Measurements from ENCODE around the gene DFFB. TPM values are rescaled to one million over a fixed set of nuclear protein-coding genes. Genes with fewer than 3 reads are reported as not detected.

DFFB gene
- total and polyA plus RNA-seq, 9 of the 15 experiments (the other 6 are each of a cell fraction or from before 2014, with no cell fraction given): 2.3 to 15.8 (median 11.5) TPM

- no peak for TF ChIP-seq ZBTB43 (CRISPR knock-in tag; IDR thresholded peaks at IDR 0.05)
- no peak for TF ChIP-seq NR2F6 (CRISPR knock-in tag; IDR thresholded peaks at IDR 0.05)
- TF ChIP-seq DIDO1 (tag; IDR thresholded peaks at IDR 0.05; ENCODE audit: low read depth): no peak
- TF ChIP-seq, protein P1, sequence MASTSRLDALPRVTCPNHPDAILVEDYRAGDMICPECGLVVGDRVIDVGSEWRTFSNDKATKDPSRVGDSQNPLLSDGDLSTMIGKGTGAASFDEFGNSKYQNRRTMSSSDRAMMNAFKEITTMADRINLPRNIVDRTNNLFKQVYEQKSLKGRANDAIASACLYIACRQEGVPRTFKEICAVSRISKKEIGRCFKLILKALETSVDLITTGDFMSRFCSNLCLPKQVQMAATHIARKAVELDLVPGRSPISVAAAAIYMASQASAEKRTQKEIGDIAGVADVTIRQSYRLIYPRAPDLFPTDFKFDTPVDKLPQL (IDR thresholded peaks at IDR 0.05; ENCODE audit: extremely low read depth, insufficient read length): no peak
- no peak for TF ChIP-seq ZNF3 (CRISPR knock-in tag; IDR thresholded peaks at IDR 0.05)
- TF ChIP-seq ZNF668 (CRISPR knock-in tag; IDR thresholded peaks at IDR 0.05): no peak
- TF ChIP-seq, protein P2, sequence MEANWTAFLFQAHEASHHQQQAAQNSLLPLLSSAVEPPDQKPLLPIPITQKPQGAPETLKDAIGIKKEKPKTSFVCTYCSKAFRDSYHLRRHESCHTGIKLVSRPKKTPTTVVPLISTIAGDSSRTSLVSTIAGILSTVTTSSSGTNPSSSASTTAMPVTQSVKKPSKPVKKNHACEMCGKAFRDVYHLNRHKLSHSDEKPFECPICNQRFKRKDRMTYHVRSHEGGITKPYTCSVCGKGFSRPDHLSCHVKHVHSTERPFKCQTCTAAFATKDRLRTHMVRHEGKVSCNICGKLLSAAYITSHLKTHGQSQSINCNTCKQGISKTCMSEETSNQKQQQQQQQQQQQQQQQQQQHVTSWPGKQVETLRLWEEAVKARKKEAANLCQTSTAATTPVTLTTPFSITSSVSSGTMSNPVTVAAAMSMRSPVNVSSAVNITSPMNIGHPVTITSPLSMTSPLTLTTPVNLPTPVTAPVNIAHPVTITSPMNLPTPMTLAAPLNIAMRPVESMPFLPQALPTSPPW (CRISPR knock-in tag; IDR thresholded peaks at IDR 0.05): no peak
- TF ChIP-seq ZNF174 (CRISPR knock-in tag; IDR thresholded peaks at IDR 0.05): no peak
- no peak for TF ChIP-seq ZNF217 (CRISPR knock-in tag; IDR thresholded peaks at IDR 0.05)
- TF ChIP-seq SMARCB1 (IDR thresholded peaks at IDR 0.05; ENCODE audit: insufficient read length, low read depth): no peak
- no peak for TF ChIP-seq TSC22D4 (tag; IDR thresholded peaks at IDR 0.05)
- no peak for TF ChIP-seq RREB1 (CRISPR knock-in tag; IDR thresholded peaks at IDR 0.05)
- TF ChIP-seq ZNF140 (CRISPR knock-in tag; IDR thresholded peaks at IDR 0.05): no peak
- no peak for TF ChIP-seq HMGN3 (IDR thresholded peaks at IDR 0.05; ENCODE audit: borderline replicate concordance, extremely low read depth, insufficient read length, low read depth, low read length)
- TF ChIP-seq NFE2 (IDR thresholded peaks at IDR 0.05; ENCODE audit: low read depth): no peak
- no peak for TF ChIP-seq HDAC6 (IDR thresholded peaks at IDR 0.05; ENCODE audit: low read depth, low read length)
- TF ChIP-seq RCOR1 (IDR thresholded peaks at IDR 0.05; ENCODE audit: borderline replicate concordance in 1 of 2, low read depth in 2 of 2, low read length in 2 of 2): peak in 1 of 2 experiments; percentile 37; a peak in 1 of 4 replicates
- no peak for TF ChIP-seq ZNF263 (CRISPR knock-in tag; IDR thresholded peaks at IDR 0.05; ENCODE audit: borderline replicate concordance)
- no peak for TF ChIP-seq PHB2 (IDR thresholded peaks at IDR 0.05; ENCODE audit: low read depth)
- TF ChIP-seq POLR2AphosphoS5 (IDR thresholded peaks at IDR 0.05; ENCODE audit: control insufficient read depth, insufficient read depth, low read depth, low read length): peak; percentile 41; the same call in 1 of the 2 replicates
Measured at GRCh38 chr1:3869751-3870301, 12.6 kb downstream of the DFFB start (continued).

Data from K562 (cell line).